CD14-positive monocyte (primary cell): ENCODE measurements around the gene UBE2J1. TPM values are rescaled to one million over a fixed set of nuclear protein-coding genes. Genes with fewer than 3 reads are reported as not detected.

ENCODE experiments used
- DNase-seq, 3 donors: peaks; one replicate each; pipeline ENCODE4 v3.0.0-alpha.2; 2011 to 2022
- H2AFZ ChIP-seq: 2 replicates; pipeline ENCODE4 v1.6.0; 2012; ENCODE audit warnings: mild to moderate bottlenecking, low read depth, low read length, inconsistent platforms; ENCODE audit not compliant: insufficient read depth, poor library complexity, severe bottlenecking
- H3K27ac ChIP-seq, 2 donors: 1 replicate in 1 of 2; 2 replicates in 1 of 2; pipeline ENCODE4 v1.5.1; 2012 to 2013; ENCODE audit warnings: low read length in 2 of 2, control low read depth in 1 of 2, inconsistent platforms in 1 of 2, low read depth in 1 of 2, mild to moderate bottlenecking in 1 of 2
- H3K27me3 ChIP-seq, 2 donors: one replicate each; pipeline versions ENCODE4 v1.6.0 to v1.6.1; 2011 to 2013; ENCODE audit warnings: low read length in 2 of 2; ENCODE audit not compliant: control insufficient read depth in 2 of 2, insufficient read depth in 2 of 2
- H3K36me3 ChIP-seq, 2 donors: replicated peaks in 1 of 2; 1 replicate in 1 of 2; 2 replicates in 1 of 2; pipeline versions ENCODE4 v1.5.1 to v1.6.1; 2012 to 2013; ENCODE audit warnings: low read length in 2 of 2, control low read depth in 1 of 2, inconsistent platforms in 1 of 2, mild to moderate bottlenecking in 1 of 2; ENCODE audit not compliant: insufficient read depth in 2 of 2, control insufficient read depth in 1 of 2
- H3K4me1 ChIP-seq, 2 donors: 1 replicate in 1 of 2; 2 replicates in 1 of 2; pipeline versions ENCODE4 v1.5.1 to v1.6.1; 2012 to 2013; ENCODE audit warnings: low read length in 2 of 2, control low read depth in 1 of 2, inconsistent platforms in 1 of 2, mild to moderate bottlenecking in 1 of 2, moderate library complexity in 1 of 2; ENCODE audit not compliant: insufficient read depth in 2 of 2, control insufficient read depth in 1 of 2
- H3K4me2 ChIP-seq: replicated peaks from 2 replicates; pipeline ENCODE3; 2012; ENCODE audit warnings: low read length, moderate library complexity, mild to moderate bottlenecking; ENCODE audit not compliant: poor library complexity, severe bottlenecking; ENCODE audit errors: extremely low read depth
- H3K4me3 ChIP-seq, 3 experiments: fragments of 200-600 bp in 1 of 3; sonication (generic) in 1 of 3; replicated peaks in 1 of 3; 1 replicate in 2 of 3; 2 replicates in 1 of 3; pipeline ENCODE4 v1.5.1; 2011 to 2013; ENCODE audit warnings: low read length in 3 of 3, mild to moderate bottlenecking in 3 of 3, control low read depth in 2 of 3, low read depth in 2 of 3, inconsistent platforms in 1 of 3, moderate library complexity in 1 of 3
- H3K79me2 ChIP-seq: 2 replicates; pipeline ENCODE4 v1.6.0; 2012; ENCODE audit warnings: mild to moderate bottlenecking, control low read depth, inconsistent platforms, low read length, moderate library complexity; ENCODE audit not compliant: insufficient read depth
- H3K9ac ChIP-seq: 2 replicates; pipeline ENCODE4 v1.6.0; 2017; ENCODE audit warnings: low read length, mild to moderate bottlenecking; ENCODE audit not compliant: insufficient read depth, poor library complexity, severe bottlenecking
- H3K9me3 ChIP-seq, 2 donors: replicated peaks in 1 of 2; 1 replicate in 1 of 2; 2 replicates in 1 of 2; pipeline versions ENCODE4 v1.5.1 to v1.6.1; 2012 to 2013; ENCODE audit warnings: low read length in 2 of 2, control low read depth in 1 of 2; ENCODE audit not compliant: control insufficient read depth in 1 of 2, insufficient read depth in 1 of 2
- H4K20me1 ChIP-seq: 2 replicates; pipeline ENCODE4 v1.6.0; 2012; ENCODE audit warnings: mild to moderate bottlenecking, low read length, control low read depth, moderate library complexity; ENCODE audit not compliant: insufficient read depth
- H3K27ac Mint-ChIP-seq, 7 donors: one replicate each; pipeline ENCODE4 v1.8.0; 2020; ENCODE audit warnings: mild to moderate bottlenecking in 7 of 7, mixed read lengths in 7 of 7, moderate library complexity in 6 of 7, inconsistent platforms in 2 of 7
- H3K27me3 Mint-ChIP-seq, 3 donors: one replicate each; pipeline ENCODE4 v1.8.0; 2021 to 2022; ENCODE audit warnings: low read depth in 3 of 3, mild to moderate bottlenecking in 3 of 3, mixed read lengths in 3 of 3, moderate library complexity in 3 of 3, inconsistent platforms in 1 of 3
- H3K36me3 Mint-ChIP-seq, 2 donors: one replicate each; pipeline ENCODE4 v1.8.0; 2020; ENCODE audit warnings: mixed read lengths in 2 of 2, inconsistent platforms in 1 of 2, mild to moderate bottlenecking in 1 of 2
- H3K4me1 Mint-ChIP-seq: one replicate; pipeline ENCODE4 v1.8.0; 2020; ENCODE audit warnings: mild to moderate bottlenecking, mixed read lengths
- H3K4me3 Mint-ChIP-seq, 2 donors: one replicate each; pipeline ENCODE4 v1.8.0; 2020; ENCODE audit warnings: mild to moderate bottlenecking in 2 of 2, mixed read lengths in 2 of 2, moderate library complexity in 1 of 2
- H3K9me3 Mint-ChIP-seq, 7 donors: one replicate each; pipeline ENCODE4 v1.8.0; 2020 to 2022; ENCODE audit warnings: mixed read lengths in 7 of 7, mild to moderate bottlenecking in 6 of 7, moderate library complexity in 6 of 7, inconsistent platforms in 2 of 7
- CTCF ChIP-seq: fragments of 200-600 bp; IDR thresholded peaks from one replicate; pipeline ENCODE4 v1.8.0; 2022; ENCODE audit warnings: antibody characterized with exemption, mild to moderate bottlenecking
- WGBS: methylation state at CpG from one replicate; pipeline ENCODE4 v1.1.5; 2013; ENCODE audit warnings: missing lambda C conversion rate; ENCODE audit not compliant: insufficient coverage; 5-methylcytosine and 5-hydroxymethylcytosine counted together
- intact Hi-C, 2 donors: fragments of 100-400 bp; cut with micrococcal nuclease; formaldehyde crosslinking; loops; one replicate each; pipeline versions ENCODE4 v1.15.0 to v1.15.1; 2023
- polyA plus RNA-seq, 3 donors: library from polyadenylated mRNA; depleted of rRNA in 1 of 3; unstranded in 2 of 3; stranded (reverse) in 1 of 3; fragments of 300-500 nt in 2 of 3; fragments of >200 nt in 1 of 3; fragmentation: Illumina TruSeq in 2 of 3; gene quantifications; 1 replicate in 2 of 3; 2 replicates in 1 of 3; pipeline ENCODE4 v1.2.3, GENCODE V29; 2012 to 2021

Gene UBE2J1
- polyA plus RNA-seq, 3 donors: 44.8 to 80.5 (median 66.1) TPM

- Mint-ChIP-seq H3K27me3 (peaks cover 0 to 4% (median 0%) of the 10 kb centered on the region in 3 donors), H3K9me3 (peaks cover 0 to 2% (median 0%) of the 10 kb centered on the region in 7 donors), H3K4me3 (no peak overlapping the region), H3K4me1 (peaks cover 19% of the 10 kb centered on the region), H3K27ac (peak overlapping the region in 6 of 7 donors; percentile 47 to 84 (median 73)), H3K36me3 (peaks cover 0 to 3% of the 10 kb centered on the region in 2 donors)
- Histone ChIP-seq H3K36me3 (no peaks in the 10 kb centered on the region), H4K20me1 (no peaks in the 10 kb centered on the region), H2AFZ (no peak overlapping the region), H3K27ac (peak overlapping the region in 1 of 2 donors; percentile 42), H3K4me1 (peaks cover 18 to 22% of the 10 kb centered on the region in 2 donors), H3K9ac (no peak overlapping the region), H3K27me3 (no peaks in the 10 kb centered on the region), H3K79me2 (no peaks in the 10 kb centered on the region), H3K9me3 (no peaks in the 10 kb centered on the region), H3K4me2 (no peak overlapping the region), H3K4me3 (no peak overlapping the region)
- DNase-seq: peak in 2 of 3 donors; percentile 37 to 73
- 50% methylated on average over 2 of the region's 4 CpGs for WGBS
- no peak for TF ChIP-seq CTCF
- intact Hi-C loops: no loop called here
These were observed 53.6 kb downstream of the UBE2J1 start for GRCh38 chr6:89298680-89299465.

- intact Hi-C loops: no loop called here
These were observed 54.7 kb downstream of the UBE2J1 start for GRCh38 chr6:89297695-89298351.

More at GRCh38 chr6:89297695-89298351, 54.7 kb downstream of the UBE2J1 start:
- no peaks in the 10 kb centered on the region for H3K36me3 ChIP-seq
- H3K27me3 ChIP-seq: no peaks in the 10 kb centered on the region
- Mint-ChIP-seq H3K4me3 (peak overlapping the region in 1 of 2 donors; percentile 51), H3K36me3 (peaks cover 0 to 3% of the 10 kb centered on the region in 2 donors), H3K27me3 (peaks cover 0 to 2% (median 0%) of the 10 kb centered on the region in 3 donors), H3K27ac (peak overlapping the region; percentile 58 to 89 (median 82)), H3K9me3 (peaks cover 0 to 2% (median 0%) of the 10 kb centered on the region in 7 donors), H3K4me1 (peaks cover 19% of the 10 kb centered on the region)
- peak overlapping the region in 1 of 2 donors; percentile 42 for H3K27ac ChIP-seq
- no peaks in the 10 kb centered on the region for H3K9me3 ChIP-seq
- H3K4me2 ChIP-seq: peak overlapping the region; percentile 25
- H3K4me1 ChIP-seq: peaks cover 18 to 22% of the 10 kb centered on the region in 2 donors
- WGBS: 15% methylated on average over 5 of the region's 12 CpGs
- H2AFZ ChIP-seq: no peak overlapping the region
- no peaks in the 10 kb centered on the region for H3K79me2 ChIP-seq
- no peaks in the 10 kb centered on the region for H4K20me1 ChIP-seq
- H3K9ac ChIP-seq: no peak overlapping the region
- DNase-seq: peak; percentile 51 to 84 (median 65)
- no peak for TF ChIP-seq CTCF
- peak overlapping the region in 1 of 3 experiments; percentile 27 for H3K4me3 ChIP-seq
